ENCODE data around the gene SETD3.

Gene SETD3

GRCh38 chr14:99461411-99462085 lies 19.1 kb downstream of the SETD3 start:
- TF ChIP-seq CTCF (IDR thresholded peaks at IDR 0.05; ENCODE audit: control insufficient read depth, extremely low read depth, insufficient read depth) = no peak
- no peak for DNase-seq (ENCODE audit: low read depth)
- no peak overlapping the region for H3K4me3 ChIP-seq (ENCODE audit: low read depth, low read length)

GRCh38 chr14:99460793-99461192 lies 19.9 kb downstream of the SETD3 start:
- no peak for TF ChIP-seq CTCF (IDR thresholded peaks at IDR 0.05; ENCODE audit: control insufficient read depth, extremely low read depth, insufficient read depth)
- no peak overlapping the region for H3K4me3 ChIP-seq (ENCODE audit: low read depth, low read length)
- no peak for DNase-seq (ENCODE audit: low read depth)

- H3K4me3 ChIP-seq (ENCODE audit: low read depth, low read length) = no peak overlapping the region
- TF ChIP-seq CTCF (IDR thresholded peaks at IDR 0.05; ENCODE audit: control insufficient read depth, extremely low read depth, insufficient read depth) = no peak
- no peak for DNase-seq (ENCODE audit: low read depth)
These were observed 21.1 kb downstream of the SETD3 start for GRCh38 chr14:99459481-99460100.

GRCh38 chr14:99454246-99454645 lies 26.4 kb downstream of the SETD3 start:
- no peak for DNase-seq (ENCODE audit: low read depth)
- H3K4me3 ChIP-seq (ENCODE audit: low read depth, low read length) = no peak overlapping the region
- TF ChIP-seq CTCF (IDR thresholded peaks at IDR 0.05; ENCODE audit: control insufficient read depth, extremely low read depth, insufficient read depth) = no peak

GRCh38 chr14:99452968-99453367 lies 27.7 kb downstream of the SETD3 start:
- no peak overlapping the region for H3K4me3 ChIP-seq (ENCODE audit: low read depth, low read length)
- DNase-seq (ENCODE audit: low read depth) = no peak
- TF ChIP-seq CTCF (IDR thresholded peaks at IDR 0.05; ENCODE audit: control insufficient read depth, extremely low read depth, insufficient read depth) = no peak

- DNase-seq (ENCODE audit: low read depth) = no peak
- H3K4me3 ChIP-seq (ENCODE audit: low read depth, low read length) = no peak overlapping the region
- TF ChIP-seq CTCF (IDR thresholded peaks at IDR 0.05; ENCODE audit: control insufficient read depth, extremely low read depth, insufficient read depth) = no peak
These were observed 29.4 kb downstream of the SETD3 start for GRCh38 chr14:99451234-99451633.

GRCh38 chr14:99450266-99450665 lies 30.4 kb downstream of the SETD3 start:
- DNase-seq (ENCODE audit: low read depth) = no peak
- H3K4me3 ChIP-seq (ENCODE audit: low read depth, low read length) = no peak overlapping the region
- no peak for TF ChIP-seq CTCF (IDR thresholded peaks at IDR 0.05; ENCODE audit: control insufficient read depth, extremely low read depth, insufficient read depth)
